ENCODE results near the gene RNF207. TPM values are rescaled to one million over a fixed set of nuclear protein-coding genes. Genes with fewer than 3 reads are reported as not detected.

Gene RNF207
- total and polyA plus RNA-seq, 2 donors (not counting 1 experiment from before 2014, with no cell fraction given): 2.6 to 17.2 TPM

GRCh38 chr1:6239213-6239752, 33.4 kb downstream of the RNF207 start:
- no peak for TF ChIP-seq EZH2 (IDR thresholded peaks at IDR 0.05; ENCODE audit: low read length, missing control alignments)
- TF ChIP-seq CTCF (conservative IDR thresholded peaks at IDR 0.05 in 1 of 2, IDR thresholded peaks at IDR 0.05 in 1 of 2; ENCODE audit: low read depth in 1 of 2, low read length in 2 of 2): no peak
- H3K27ac ChIP-seq (ENCODE audit: insufficient read depth, low read length): no peak overlapping the region
- H3K9me3 ChIP-seq (ENCODE audit: control insufficient read depth, insufficient read depth, low read depth, low read length): no peaks in the 10 kb centered on the region
- peaks cover 2% of the 10 kb centered on the region for H3K4me1 ChIP-seq (ENCODE audit: control insufficient read depth, extremely low read depth, insufficient read depth, low read length)
- H3K9ac ChIP-seq (ENCODE audit: insufficient read depth, low read length): no peak overlapping the region
- H2AFZ ChIP-seq (ENCODE audit: low read length): no peak overlapping the region
- no peaks in the 10 kb centered on the region for H3K36me3 ChIP-seq (ENCODE audit: control insufficient read depth, insufficient read depth, low read length)
- DNase-seq (ENCODE audit: low read depth in 2 of 2): no peak
- no peak overlapping the region for H3K4me3 ChIP-seq (replicated peaks in 1 of 4; ENCODE audit: control extremely low read depth in 1 of 4, insufficient read depth in 1 of 4, low read depth in 3 of 4, low read length in 4 of 4)
- H3K4me2 ChIP-seq (ENCODE audit: extremely low read depth, insufficient read depth, low read length): no peak overlapping the region
- H3K79me2 ChIP-seq (ENCODE audit: control insufficient read depth, insufficient read depth, low read length): peaks cover 11% of the 10 kb centered on the region
- H4K20me1 ChIP-seq (ENCODE audit: control insufficient read depth, extremely low read depth, insufficient read depth, low read length): no peaks in the 10 kb centered on the region
- H3K27me3 ChIP-seq (ENCODE audit: control insufficient read depth, insufficient read depth, low read length): peaks cover 24% of the 10 kb centered on the region

GRCh38 chr1:6239950-6240768, 34.2 kb downstream of the RNF207 start:
- Histone ChIP-seq H2AFZ (ENCODE audit: low read length) (no peak overlapping the region), H3K4me2 (ENCODE audit: extremely low read depth, insufficient read depth, low read length) (no peak overlapping the region), H3K36me3 (ENCODE audit: control insufficient read depth, insufficient read depth, low read length) (no peaks in the 10 kb centered on the region), H3K4me3 (replicated peaks in 1 of 4; ENCODE audit: control extremely low read depth in 1 of 4, insufficient read depth in 1 of 4, low read depth in 3 of 4, low read length in 4 of 4) (no peak overlapping the region), H3K27ac (ENCODE audit: insufficient read depth, low read length) (no peak overlapping the region), H3K27me3 (ENCODE audit: control insufficient read depth, insufficient read depth, low read length) (peaks cover 29% of the 10 kb centered on the region), H3K9ac (ENCODE audit: insufficient read depth, low read length) (no peak overlapping the region), H3K79me2 (ENCODE audit: control insufficient read depth, insufficient read depth, low read length) (peaks cover 3% of the 10 kb centered on the region), H4K20me1 (ENCODE audit: control insufficient read depth, extremely low read depth, insufficient read depth, low read length) (no peaks in the 10 kb centered on the region), H3K9me3 (ENCODE audit: control insufficient read depth, insufficient read depth, low read depth, low read length) (no peaks in the 10 kb centered on the region), H3K4me1 (ENCODE audit: control insufficient read depth, extremely low read depth, insufficient read depth, low read length) (no peaks in the 10 kb centered on the region)
- TF ChIP-seq CTCF (conservative IDR thresholded peaks at IDR 0.05 in 1 of 2, IDR thresholded peaks at IDR 0.05 in 1 of 2; ENCODE audit: low read depth in 1 of 2, low read length in 2 of 2): no peak
- no peak for TF ChIP-seq EZH2 (IDR thresholded peaks at IDR 0.05; ENCODE audit: low read length, missing control alignments)
- DNase-seq (ENCODE audit: low read depth in 2 of 2): peak in 1 of 2 donors; percentile 41

- Histone ChIP-seq H3K9me3 (ENCODE audit: control insufficient read depth, insufficient read depth, low read depth, low read length) (no peaks in the 10 kb centered on the region), H3K4me3 (replicated peaks in 1 of 4; ENCODE audit: control extremely low read depth in 1 of 4, insufficient read depth in 1 of 4, low read depth in 3 of 4, low read length in 4 of 4) (no peak overlapping the region), H3K36me3 (ENCODE audit: control insufficient read depth, insufficient read depth, low read length) (no peaks in the 10 kb centered on the region), H3K79me2 (ENCODE audit: control insufficient read depth, insufficient read depth, low read length) (no peaks in the 10 kb centered on the region), H2AFZ (ENCODE audit: low read length) (no peak overlapping the region), H4K20me1 (ENCODE audit: control insufficient read depth, extremely low read depth, insufficient read depth, low read length) (no peaks in the 10 kb centered on the region), H3K27me3 (ENCODE audit: control insufficient read depth, insufficient read depth, low read length) (peaks cover 29% of the 10 kb centered on the region), H3K27ac (ENCODE audit: insufficient read depth, low read length) (no peak overlapping the region), H3K4me1 (ENCODE audit: control insufficient read depth, extremely low read depth, insufficient read depth, low read length) (peaks cover 3% of the 10 kb centered on the region), H3K4me2 (ENCODE audit: extremely low read depth, insufficient read depth, low read length) (no peak overlapping the region), H3K9ac (ENCODE audit: insufficient read depth, low read length) (no peak overlapping the region)
- TF ChIP-seq CTCF (conservative IDR thresholded peaks at IDR 0.05 in 1 of 2, IDR thresholded peaks at IDR 0.05 in 1 of 2; ENCODE audit: low read depth in 1 of 2, low read length in 2 of 2): no peak
- no peak for TF ChIP-seq EZH2 (IDR thresholded peaks at IDR 0.05; ENCODE audit: low read length, missing control alignments)
- no peak for DNase-seq (ENCODE audit: low read depth in 2 of 2)
Observed at GRCh38 chr1:6241107-6241886, 35.4 kb downstream of the RNF207 start.
